ENCODE measurements around the gene MTMR11.
"Not testable (repeated sequence)": the region's sequence is repeated elsewhere in the genome, so short reads cannot be mapped to it uniquely, and the experiment has no call there.

MTMR11 gene, protein sequence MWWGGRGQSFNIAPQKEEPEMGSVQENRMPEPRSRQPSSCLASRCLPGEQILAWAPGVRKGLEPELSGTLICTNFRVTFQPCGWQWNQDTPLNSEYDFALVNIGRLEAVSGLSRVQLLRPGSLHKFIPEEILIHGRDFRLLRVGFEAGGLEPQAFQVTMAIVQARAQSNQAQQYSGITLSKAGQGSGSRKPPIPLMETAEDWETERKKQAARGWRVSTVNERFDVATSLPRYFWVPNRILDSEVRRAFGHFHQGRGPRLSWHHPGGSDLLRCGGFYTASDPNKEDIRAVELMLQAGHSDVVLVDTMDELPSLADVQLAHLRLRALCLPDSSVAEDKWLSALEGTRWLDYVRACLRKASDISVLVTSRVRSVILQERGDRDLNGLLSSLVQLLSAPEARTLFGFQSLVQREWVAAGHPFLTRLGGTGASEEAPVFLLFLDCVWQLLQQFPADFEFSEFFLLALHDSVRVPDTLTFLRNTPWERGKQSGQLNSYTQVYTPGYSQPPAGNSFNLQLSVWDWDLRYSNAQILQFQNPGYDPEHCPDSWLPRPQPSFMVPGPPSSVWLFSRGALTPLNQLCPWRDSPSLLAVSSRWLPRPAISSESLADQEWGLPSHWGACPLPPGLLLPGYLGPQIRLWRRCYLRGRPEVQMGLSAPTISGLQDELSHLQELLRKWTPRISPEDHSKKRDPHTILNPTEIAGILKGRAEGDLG

DNA sequence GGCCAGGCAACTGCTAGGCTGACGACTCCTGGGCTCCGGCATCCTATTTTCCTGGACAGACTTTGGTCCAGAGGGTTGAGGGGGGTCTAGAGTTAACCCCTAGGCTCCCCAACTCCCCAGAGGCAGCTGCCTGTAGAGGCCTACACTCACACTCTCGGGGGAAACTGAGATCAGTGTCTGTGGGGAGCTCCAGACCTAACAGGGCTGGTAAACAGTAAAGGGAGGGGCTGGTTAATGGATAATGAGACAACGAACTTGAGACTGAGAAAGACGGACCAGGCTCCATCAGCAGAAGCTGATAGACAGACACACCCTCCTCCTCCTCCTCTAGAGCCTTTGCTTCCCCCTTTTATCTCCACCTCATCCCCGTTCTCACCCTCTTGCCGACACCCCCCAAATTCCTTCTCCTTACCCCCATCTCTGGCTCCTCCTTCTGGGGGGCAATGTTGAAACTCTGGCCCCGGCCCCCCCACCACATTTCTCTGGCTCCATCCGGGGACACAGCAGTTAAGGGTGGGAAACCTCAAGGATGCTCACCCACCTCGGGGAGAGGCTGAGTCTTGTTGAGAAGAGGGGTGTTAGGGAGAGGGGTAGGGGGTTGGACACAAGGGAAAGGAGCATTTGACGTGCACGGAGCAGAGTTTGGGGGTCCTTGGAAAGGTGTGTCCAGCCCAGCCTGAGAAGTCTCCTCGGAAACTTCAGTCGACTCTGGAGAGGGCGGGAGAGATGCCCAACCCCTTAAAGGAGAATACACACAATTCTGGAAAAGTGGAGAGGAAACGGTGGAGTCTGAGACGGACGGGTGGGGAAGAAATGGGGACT lies at the start of gene MTMR11:
TSS of gene MTMR11 (minus strand) at position 710 of the 822 bp plus-strand sequence. CDS start at position 478, 232 bp downstream.
- Mint-ChIP-seq H3K36me3 (no peaks in the 10 kb centered on the region), H3K9me3 (ENCODE audit: low read depth) (no peaks in the 10 kb centered on the region), H3K4me1 (ENCODE audit: low read depth) (peaks cover 23% of the 10 kb centered on the region), H3K27ac (peak within 1 kb of the TSS; percentile 61), H3K4me3 (peak within 1 kb of the TSS; percentile 41), H3K27me3 (no peaks in the 10 kb centered on the region)

DNA sequence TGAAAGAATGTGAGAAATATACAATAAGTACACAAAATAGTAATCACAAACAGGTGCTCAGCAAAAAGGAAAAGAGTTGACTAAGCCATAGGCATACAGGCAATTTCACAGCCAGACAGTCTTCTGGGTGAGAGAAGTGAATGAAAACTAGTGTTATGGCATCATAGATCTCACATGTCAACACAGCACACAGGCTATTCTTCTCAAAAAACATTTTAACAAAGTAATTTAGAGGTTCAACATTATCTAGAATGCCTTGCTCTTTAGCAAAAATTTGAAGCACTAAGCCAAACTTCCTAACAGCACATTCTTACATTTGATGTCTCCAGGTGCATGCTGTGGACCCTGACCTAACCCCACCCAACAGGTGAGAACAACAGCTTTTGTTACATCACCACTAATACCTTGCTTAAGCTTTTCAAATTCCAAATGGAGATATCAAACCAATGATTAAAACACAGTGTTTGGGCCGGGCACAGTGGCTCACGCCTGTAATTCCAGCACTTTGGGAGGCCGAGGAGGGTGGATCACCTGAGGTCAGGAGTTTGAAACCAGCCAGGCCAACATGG lies 43.4 kb upstream of the MTMR11 start:
- Mint-ChIP-seq H3K4me3 (no peak overlapping the region), H3K27ac (peak overlapping the region; percentile 7), H3K36me3 (peaks cover 12% of the 10 kb centered on the region), H3K9me3 (ENCODE audit: low read depth) (no peaks in the 10 kb centered on the region), H3K27me3 (no peaks in the 10 kb centered on the region), H3K4me1 (ENCODE audit: low read depth) (peaks cover 31% of the 10 kb centered on the region)

DNA sequence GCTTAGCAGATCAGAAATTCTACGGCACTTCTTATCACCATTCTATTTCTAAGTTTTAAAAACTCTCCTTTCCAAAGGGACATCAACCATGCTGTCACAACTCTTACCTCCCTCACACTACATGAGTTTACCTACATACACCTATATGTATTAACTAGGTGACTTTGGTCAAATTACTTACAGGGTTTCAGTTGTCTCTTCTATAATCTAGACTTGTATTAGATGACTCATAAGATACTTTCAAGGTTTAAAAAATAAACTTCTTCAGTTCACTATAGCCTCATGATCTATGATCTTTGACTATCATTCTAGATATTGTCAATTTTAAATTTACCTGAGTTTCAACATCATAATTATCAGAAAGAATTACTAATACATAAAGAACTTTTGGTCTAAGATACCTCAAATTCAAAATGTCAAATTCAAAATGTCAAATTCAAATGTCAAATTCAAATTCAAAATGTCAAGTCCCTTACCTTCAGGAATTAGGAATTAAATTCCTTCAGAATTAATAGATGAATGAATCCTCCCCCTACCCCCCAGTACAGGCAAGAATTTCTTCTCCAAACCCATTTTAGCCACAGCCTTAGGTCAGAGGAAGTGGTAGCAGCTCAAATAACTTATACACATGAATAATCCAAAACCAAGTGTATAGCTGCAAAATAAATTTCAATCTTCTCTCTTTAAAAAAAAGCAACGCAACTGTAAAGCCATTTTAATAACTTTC lies 42.7 kb upstream of the MTMR11 start:
- peak overlapping the region; percentile 37 for H3K27ac Mint-ChIP-seq

DNA sequence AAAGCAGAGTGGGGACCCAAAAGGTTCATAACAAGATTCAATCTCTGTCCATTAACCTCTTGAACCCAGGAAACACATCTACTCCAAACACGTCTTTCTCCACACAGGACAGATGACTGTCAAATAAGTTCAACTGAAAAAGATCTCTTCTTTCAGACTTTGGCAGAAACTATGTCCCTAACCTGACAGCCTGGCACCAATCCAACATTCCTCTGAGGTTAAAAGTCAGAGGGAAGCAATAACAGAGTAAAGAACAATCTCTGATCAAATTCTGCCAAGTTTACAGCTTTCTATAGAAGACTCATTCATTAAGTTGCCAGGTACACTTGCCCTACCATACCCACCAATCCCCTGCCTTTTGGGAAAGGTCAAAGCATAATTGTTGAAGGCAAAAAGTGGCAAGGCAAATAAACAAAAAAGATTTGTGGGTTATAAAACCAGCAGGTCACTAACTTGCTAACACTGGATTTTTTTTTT lies 41.9 kb upstream of the MTMR11 start:
- H3K27ac Mint-ChIP-seq: no peak overlapping the region
- no peaks in the 10 kb centered on the region for H3K27me3 Mint-ChIP-seq
- H3K36me3 Mint-ChIP-seq: peaks cover 16% of the 10 kb centered on the region
- no peak overlapping the region for H3K4me3 Mint-ChIP-seq
- H3K9me3 Mint-ChIP-seq (ENCODE audit: low read depth): no peaks in the 10 kb centered on the region
- peaks cover 33% of the 10 kb centered on the region for H3K4me1 Mint-ChIP-seq (ENCODE audit: low read depth)

More for the DNA sequence above, 42.7 kb upstream of the MTMR11 start:
- Mint-ChIP-seq H3K4me1 (ENCODE audit: low read depth) (peaks cover 31% of the 10 kb centered on the region), H3K27me3 (no peaks in the 10 kb centered on the region), H3K36me3 (peaks cover 14% of the 10 kb centered on the region), H3K9me3 (ENCODE audit: low read depth) (no peaks in the 10 kb centered on the region), H3K4me3 (peak overlapping the region; percentile 0)

DNA sequence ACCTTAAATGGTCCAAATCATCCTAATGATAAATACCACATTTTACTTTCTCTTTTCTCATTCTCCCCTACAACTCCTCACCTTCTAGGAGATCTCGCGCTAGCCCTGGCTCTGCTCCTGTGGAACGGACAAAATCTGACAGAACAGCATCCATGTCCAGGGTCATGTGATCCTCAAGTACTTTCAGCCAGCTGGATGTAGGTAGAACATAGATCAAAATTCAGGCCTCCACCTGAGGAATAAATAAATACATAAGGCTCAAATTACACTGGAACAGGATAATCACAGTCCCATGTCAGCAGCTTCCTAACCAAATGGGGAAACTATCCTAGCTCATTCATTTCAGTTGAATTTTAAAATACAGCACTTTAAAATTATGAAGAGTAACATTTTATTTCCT lies 40.7 kb upstream of the MTMR11 start:
- Mint-ChIP-seq H3K36me3 (peaks cover 20% of the 10 kb centered on the region), H3K27ac (no peak overlapping the region), H3K4me1 (ENCODE audit: low read depth) (peaks cover 31% of the 10 kb centered on the region), H3K9me3 (ENCODE audit: low read depth) (no peaks in the 10 kb centered on the region), H3K4me3 (no peak overlapping the region), H3K27me3 (no peaks in the 10 kb centered on the region)

DNA sequence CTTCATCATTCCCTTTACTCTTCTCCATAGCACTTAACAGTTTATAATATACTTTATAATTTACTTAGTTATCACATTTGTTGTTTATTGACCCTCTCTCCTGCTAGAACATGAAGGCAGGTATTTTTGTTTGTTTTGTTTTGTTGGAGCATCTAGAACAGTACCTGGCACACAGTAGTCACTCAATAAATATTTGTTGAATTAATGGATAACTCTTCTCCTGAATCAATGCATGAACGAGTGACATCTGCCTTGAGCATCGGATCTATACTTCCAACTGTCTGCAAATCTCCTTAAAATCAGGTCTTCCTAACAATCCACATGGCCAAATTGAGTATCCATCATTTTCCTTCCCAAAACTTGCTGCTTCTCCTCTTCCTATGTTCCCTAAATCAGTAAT lies 35.9 kb upstream of the MTMR11 start:
- H3K27me3 Mint-ChIP-seq: no peaks in the 10 kb centered on the region
- peaks cover 1% of the 10 kb centered on the region for H3K4me1 Mint-ChIP-seq (ENCODE audit: low read depth)
- no peak overlapping the region for H3K27ac Mint-ChIP-seq
- peaks cover 24% of the 10 kb centered on the region for H3K36me3 Mint-ChIP-seq
- no peaks in the 10 kb centered on the region for H3K9me3 Mint-ChIP-seq (ENCODE audit: low read depth)
- H3K4me3 Mint-ChIP-seq: no peak overlapping the region

DNA sequence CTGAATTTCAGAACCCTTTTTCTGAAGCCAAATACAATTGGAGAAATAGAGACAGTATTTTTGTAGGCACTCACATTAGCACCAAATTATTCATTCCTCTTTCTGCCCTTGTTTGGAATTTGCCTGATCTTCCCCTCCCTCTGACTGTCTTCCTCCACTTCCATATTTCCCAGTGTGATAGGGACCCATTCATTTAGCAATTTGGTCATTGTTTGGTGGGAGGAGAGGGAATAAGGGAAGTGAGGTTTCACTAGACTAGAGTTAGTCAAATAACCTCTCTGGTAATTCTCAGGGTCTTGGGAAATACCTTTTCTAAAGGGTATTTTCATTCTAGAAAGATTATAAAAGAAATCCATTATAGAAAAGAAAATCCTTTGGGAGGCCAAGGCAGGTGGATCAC lies 31.0 kb upstream of the MTMR11 start:
- no peak overlapping the region for H3K4me3 Mint-ChIP-seq
- H3K9me3 Mint-ChIP-seq (ENCODE audit: low read depth): no peaks in the 10 kb centered on the region
- peaks cover under 1% of the 10 kb centered on the region for H3K4me1 Mint-ChIP-seq (ENCODE audit: low read depth)
- H3K27ac Mint-ChIP-seq: peak overlapping the region; percentile 64
- peaks cover 13% of the 10 kb centered on the region for H3K36me3 Mint-ChIP-seq
- no peaks in the 10 kb centered on the region for H3K27me3 Mint-ChIP-seq

DNA sequence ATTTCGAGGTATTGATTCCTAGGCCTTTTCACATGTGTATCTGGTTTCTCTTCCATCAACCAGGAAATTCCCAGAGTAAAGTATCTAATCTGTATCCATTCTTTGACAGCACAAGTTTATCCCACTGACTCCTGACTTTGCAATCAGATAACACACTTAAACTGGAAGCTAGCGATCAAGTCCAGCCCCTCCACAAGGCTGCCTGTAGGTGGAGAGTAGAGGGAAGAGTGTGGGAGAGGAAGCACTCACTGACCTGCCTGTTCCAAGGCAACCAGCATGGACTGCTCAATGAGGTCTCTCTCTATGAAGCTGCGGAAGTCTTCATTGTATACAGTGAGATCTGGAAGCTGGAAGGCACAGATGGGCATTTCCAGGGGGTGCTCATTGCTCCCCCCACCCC lies 30.4 kb upstream of the MTMR11 start:
- H3K36me3 Mint-ChIP-seq: peaks cover 8% of the 10 kb centered on the region
- no peak overlapping the region for H3K4me3 Mint-ChIP-seq
- H3K27ac Mint-ChIP-seq: no peak overlapping the region
- no peaks in the 10 kb centered on the region for H3K9me3 Mint-ChIP-seq (ENCODE audit: low read depth)
- H3K27me3 Mint-ChIP-seq: no peaks in the 10 kb centered on the region
- peaks cover 6% of the 10 kb centered on the region for H3K4me1 Mint-ChIP-seq (ENCODE audit: low read depth)

DNA sequence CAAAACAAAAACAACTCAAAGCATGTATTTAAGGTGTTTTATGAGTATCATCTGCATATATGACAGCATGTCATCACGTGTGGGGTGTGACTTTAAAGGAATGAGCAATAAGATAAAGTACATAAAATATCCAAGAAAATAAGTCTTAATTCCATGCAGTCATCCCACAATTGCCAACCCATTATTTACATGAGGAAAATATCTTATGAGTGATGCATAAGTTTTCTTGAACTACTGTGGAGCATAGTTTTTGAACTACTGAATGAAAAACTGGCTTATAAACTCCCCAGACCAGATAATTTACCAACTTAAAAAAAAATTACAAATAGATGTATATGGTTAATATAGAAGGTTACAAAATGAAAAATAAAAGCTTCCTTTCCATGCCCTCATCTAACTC lies 29.7 kb upstream of the MTMR11 start:
- H3K4me1 Mint-ChIP-seq (ENCODE audit: low read depth): peaks cover 7% of the 10 kb centered on the region
- H3K27me3 Mint-ChIP-seq: no peaks in the 10 kb centered on the region
- no peaks in the 10 kb centered on the region for H3K9me3 Mint-ChIP-seq (ENCODE audit: low read depth)
- H3K4me3 Mint-ChIP-seq: no peak overlapping the region
- no peak overlapping the region for H3K27ac Mint-ChIP-seq
- H3K36me3 Mint-ChIP-seq: peaks cover 5% of the 10 kb centered on the region

DNA sequence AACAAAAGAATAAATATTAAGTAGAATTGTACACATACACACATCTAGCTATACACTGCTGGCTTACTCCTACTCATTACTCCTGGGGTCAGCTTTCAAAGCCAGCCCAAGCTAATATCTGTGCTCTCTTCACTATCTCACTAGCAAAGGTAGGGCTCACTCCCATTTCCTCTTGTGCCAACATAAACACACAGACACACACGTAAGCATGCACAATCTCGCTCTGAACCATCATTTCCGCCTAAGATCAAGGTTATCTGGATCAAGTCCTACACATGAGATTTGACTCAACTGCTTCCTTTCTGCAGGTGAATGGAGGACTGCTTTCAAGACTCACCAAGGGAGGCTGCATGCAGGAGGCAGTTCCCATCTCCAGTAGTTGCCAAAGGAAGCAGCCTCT lies 28.8 kb upstream of the MTMR11 start:
- no peaks in the 10 kb centered on the region for H3K9me3 Mint-ChIP-seq (ENCODE audit: low read depth)
- no peak overlapping the region for H3K4me3 Mint-ChIP-seq

DNA sequence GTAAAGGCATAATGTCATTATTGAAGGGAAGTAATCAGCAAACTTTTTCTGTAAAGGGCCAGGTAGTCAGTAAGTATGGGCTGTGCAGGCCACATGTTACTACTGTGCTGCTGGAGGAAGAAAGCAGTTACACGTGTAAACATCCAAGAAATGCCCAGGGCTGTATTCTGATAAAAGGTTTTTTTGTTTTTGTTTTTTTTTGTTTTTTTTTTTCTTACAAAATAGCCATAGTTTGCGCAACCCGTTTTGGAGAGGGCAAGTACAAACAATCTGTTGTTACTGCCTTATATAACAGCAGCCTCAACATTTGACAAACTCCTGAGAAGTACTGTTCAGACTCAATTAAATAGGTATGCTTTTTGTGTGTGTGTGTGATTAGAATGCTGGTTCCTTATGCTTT lies 26.7 kb upstream of the MTMR11 start:
- no peak overlapping the region for H3K4me3 Mint-ChIP-seq
- peak overlapping the region; percentile 64 for H3K27ac Mint-ChIP-seq
- peaks cover 7% of the 10 kb centered on the region for H3K4me1 Mint-ChIP-seq (ENCODE audit: low read depth)
- H3K36me3 Mint-ChIP-seq: peaks cover 13% of the 10 kb centered on the region
- no peaks in the 10 kb centered on the region for H3K9me3 Mint-ChIP-seq (ENCODE audit: low read depth)
- no peaks in the 10 kb centered on the region for H3K27me3 Mint-ChIP-seq

More for the DNA sequence above, 28.8 kb upstream of the MTMR11 start:
- no peak overlapping the region for H3K27ac Mint-ChIP-seq
- peaks cover 7% of the 10 kb centered on the region for H3K4me1 Mint-ChIP-seq (ENCODE audit: low read depth)
- no peaks in the 10 kb centered on the region for H3K27me3 Mint-ChIP-seq
- peaks cover 7% of the 10 kb centered on the region for H3K36me3 Mint-ChIP-seq

DNA sequence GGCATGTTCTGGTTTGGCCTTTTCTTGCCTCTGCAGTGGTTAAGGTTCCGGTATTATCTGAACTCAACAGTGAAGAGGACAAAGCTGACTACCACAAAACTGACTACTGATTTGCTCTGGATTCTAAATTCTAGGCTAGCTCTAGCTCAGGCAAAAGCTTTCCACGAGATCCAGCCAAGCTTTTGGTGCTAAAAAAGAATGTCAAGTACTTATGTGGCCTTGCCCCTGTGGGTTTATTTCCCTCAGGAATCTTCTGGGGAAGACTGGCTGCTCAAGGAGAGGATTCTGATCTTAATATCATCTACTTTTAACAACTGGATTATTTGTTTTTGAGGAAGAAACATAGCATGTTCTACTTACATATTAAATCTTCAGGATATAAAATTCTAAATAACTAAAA lies 26.1 kb upstream of the MTMR11 start:
- Mint-ChIP-seq H3K4me3 (no peak overlapping the region), H3K4me1 (ENCODE audit: low read depth) (peaks cover 7% of the 10 kb centered on the region), H3K36me3 (peaks cover 16% of the 10 kb centered on the region), H3K9me3 (ENCODE audit: low read depth) (no peaks in the 10 kb centered on the region), H3K27ac (peak overlapping the region; percentile 64), H3K27me3 (no peaks in the 10 kb centered on the region)

DNA sequence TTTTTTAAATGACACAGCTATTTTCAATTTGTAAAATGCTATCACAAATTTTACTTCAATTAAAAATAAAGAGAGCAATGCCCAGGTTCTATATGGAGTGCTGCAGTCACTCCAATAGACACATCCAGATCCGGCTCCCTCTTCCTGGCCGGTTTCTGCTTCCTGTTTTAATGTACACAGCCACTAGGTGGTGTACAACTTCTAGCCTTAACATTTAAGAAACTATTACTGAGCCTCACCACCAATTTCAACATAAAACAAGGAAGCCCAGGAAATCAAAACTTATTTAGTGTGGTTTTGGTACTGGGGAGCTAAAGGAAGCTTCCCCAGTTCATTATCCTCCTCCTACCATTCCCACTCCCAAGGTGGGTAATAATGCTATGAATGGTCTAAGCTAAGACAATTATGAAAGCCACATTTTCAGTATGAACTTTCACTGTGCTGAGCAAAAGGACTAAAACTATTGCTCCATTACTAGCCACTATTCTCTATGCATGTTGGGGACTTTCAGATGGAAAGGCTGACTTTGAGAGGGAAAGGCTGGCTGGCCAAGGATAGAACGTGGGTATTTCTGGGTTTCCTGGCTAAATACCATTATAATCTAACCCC lies 25.5 kb upstream of the MTMR11 start:
- Mint-ChIP-seq H3K36me3 (peaks cover 16% of the 10 kb centered on the region), H3K4me1 (ENCODE audit: low read depth) (peaks cover 7% of the 10 kb centered on the region), H3K9me3 (ENCODE audit: low read depth) (no peaks in the 10 kb centered on the region), H3K4me3 (no peak overlapping the region), H3K27ac (no peak overlapping the region), H3K27me3 (no peaks in the 10 kb centered on the region)

DNA sequence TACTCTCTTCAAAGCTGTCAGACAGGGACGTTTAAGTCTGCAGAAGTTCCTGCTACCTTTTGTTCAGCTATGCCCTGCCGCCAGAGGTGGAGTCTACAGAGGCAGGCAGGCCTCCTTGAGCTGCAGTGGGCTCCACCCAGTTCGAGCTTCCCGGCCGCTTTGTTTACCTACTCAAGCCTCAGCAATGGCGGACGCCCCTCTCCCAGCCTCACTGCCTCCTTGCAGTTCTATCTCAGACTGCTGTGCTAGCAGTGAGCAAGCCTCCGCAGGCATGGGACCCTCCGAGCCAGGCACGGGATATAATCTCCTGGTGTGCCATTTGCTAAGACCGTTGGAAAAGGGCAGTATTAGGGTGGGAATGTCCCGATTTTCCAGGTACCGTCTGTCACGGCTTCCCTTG lies 20.9 kb upstream of the MTMR11 start:
- H3K4me1 Mint-ChIP-seq (ENCODE audit: low read depth); H3K27ac Mint-ChIP-seq; H3K9me3 Mint-ChIP-seq (ENCODE audit: low read depth); H3K27me3 Mint-ChIP-seq; H3K4me3 Mint-ChIP-seq: not testable (repeated sequence)
- peaks cover 20% of the 10 kb centered on the region for H3K36me3 Mint-ChIP-seq

Data from activated naive CD8-positive, alpha-beta T cell (primary cell).